GM18951 (cell line): Measurements from ENCODE around the gene HOXB7.

Experiments
- POLR2A ChIP-seq: IDR thresholded peaks from 4 replicates; pipeline ENCODE4 v1.6.1; 2011; ENCODE audit warnings: mild to moderate bottlenecking; ENCODE audit not compliant: insufficient read length, insufficient read depth; ENCODE audit errors: extremely low read depth
- in situ Hi-C: fragments of 300-500 bp; cut with MboI; formaldehyde crosslinking; loops from one replicate; pipeline ENCODE4 v1.12.0; 2022; ENCODE audit warnings: low sequenced_read_pairs, mixed read lengths, inconsistent platforms; ENCODE audit not compliant: unreplicated experiment

HOXB7 gene

DNA sequence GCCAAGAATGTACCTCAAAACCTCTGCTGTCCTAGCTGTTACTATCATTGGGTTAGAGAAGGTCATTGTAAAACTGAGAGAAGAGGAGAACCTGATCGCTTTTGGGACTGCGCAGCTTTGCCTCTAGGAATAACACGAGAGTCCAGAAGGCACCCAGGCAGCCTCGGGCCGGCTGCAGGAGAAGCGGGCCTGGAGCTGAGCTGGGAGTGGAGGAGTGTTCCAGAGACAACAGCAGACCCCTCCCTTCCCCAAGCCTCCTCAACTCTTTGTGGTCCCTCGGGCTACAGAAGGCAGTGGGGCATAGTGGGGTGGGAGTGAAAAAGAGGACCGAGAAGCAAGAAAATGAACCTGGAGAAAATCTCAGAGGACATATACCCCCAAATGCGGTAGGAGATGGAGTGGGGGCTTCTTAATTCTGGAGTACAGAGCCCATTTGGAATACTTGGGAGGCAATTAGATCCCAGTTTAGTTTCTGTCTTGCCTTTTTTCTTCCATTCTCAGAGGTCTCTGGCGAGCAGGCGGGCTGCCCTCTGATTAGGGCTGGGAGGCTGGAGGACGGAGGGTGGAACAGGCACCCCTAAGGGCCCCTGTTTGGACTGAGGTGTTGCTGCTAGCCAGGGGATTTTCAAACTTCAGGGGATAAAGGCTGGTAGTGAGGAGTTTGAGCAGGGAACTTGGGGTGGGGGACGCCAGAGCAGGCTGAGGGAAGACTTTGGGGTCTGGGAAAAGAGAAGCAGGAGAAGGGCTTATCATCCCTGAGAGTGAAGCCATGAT is 52.6 kb downstream of the HOXB7 start:
- in situ Hi-C loops: no loop called here
- no peak for TF ChIP-seq POLR2A
